K562 (cell line): Measurements from ENCODE around the gene SIGLEC11.

ENCODE experiments used
- MTA1 ChIP-seq: fragments of 450-650 bp; IDR thresholded peaks from 2 replicates; pipeline ENCODE4 v1.6.1; 2017; ENCODE audit warnings: borderline replicate concordance
- ZBED1 ChIP-seq: IDR thresholded peaks from 2 replicates; pipeline ENCODE4 v1.6.1; 2014
- ZNF184 ChIP-seq: sonication (generic); formaldehyde crosslinking; IDR thresholded peaks from 2 replicates; pipeline ENCODE4 v1.5.0; 2020; ENCODE audit warnings: missing genetic modification reagents
- ZNF830 ChIP-seq: fragments of 250-450 bp; sonication (Bioruptor Pico); IDR thresholded peaks from 2 replicates; pipeline ENCODE4 v1.5.0; 2021; ENCODE audit warnings: mild to moderate bottlenecking
- TF ChIP-seq, protein P1 (sequence below), 3 experiments: IDR thresholded peaks in 2 of 3; conservative IDR thresholded peaks in 1 of 3; 2 replicates each; pipeline ENCODE4 v1.5.1; 2011 to 2012; ENCODE audit warnings: low read length in 3 of 3, mild to moderate bottlenecking in 3 of 3, control low read depth in 2 of 3, improper control_type of control experiment in 1 of 3, inconsistent platforms in 1 of 3, low read depth in 1 of 3, mixed read lengths in 1 of 3, moderate library complexity in 1 of 3; ENCODE audit not compliant: insufficient read depth in 2 of 3

DNA sequence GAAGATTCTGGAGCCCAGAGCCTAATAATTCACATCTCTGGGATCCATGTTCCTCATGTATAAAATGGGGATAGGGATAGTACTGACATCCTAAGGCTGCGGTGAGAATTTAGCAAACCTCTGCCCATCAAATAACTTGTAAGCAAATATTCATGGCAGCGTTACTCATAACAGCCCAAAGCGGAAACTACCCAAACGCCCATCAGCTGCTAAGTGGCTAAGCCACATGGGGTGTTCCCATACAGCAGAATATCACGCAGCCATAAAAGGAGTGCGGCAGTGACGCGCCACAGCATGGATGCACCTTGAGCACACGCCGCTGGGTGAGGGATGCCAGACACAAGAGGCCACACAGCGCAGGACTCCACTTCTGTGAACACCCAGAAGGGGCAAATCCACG is 44.5 kb upstream of the SIGLEC11 start:
- TF ChIP-seq ZNF184 (CRISPR knock-in tag) (no peak), MTA1 (no peak), ZBED1 (no peak), ZNF830 (CRISPR knock-in tag) (no peak)
- TF ChIP-seq, protein P1, sequence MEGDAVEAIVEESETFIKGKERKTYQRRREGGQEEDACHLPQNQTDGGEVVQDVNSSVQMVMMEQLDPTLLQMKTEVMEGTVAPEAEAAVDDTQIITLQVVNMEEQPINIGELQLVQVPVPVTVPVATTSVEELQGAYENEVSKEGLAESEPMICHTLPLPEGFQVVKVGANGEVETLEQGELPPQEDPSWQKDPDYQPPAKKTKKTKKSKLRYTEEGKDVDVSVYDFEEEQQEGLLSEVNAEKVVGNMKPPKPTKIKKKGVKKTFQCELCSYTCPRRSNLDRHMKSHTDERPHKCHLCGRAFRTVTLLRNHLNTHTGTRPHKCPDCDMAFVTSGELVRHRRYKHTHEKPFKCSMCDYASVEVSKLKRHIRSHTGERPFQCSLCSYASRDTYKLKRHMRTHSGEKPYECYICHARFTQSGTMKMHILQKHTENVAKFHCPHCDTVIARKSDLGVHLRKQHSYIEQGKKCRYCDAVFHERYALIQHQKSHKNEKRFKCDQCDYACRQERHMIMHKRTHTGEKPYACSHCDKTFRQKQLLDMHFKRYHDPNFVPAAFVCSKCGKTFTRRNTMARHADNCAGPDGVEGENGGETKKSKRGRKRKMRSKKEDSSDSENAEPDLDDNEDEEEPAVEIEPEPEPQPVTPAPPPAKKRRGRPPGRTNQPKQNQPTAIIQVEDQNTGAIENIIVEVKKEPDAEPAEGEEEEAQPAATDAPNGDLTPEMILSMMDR (IDR thresholded peaks at IDR 0.05 in 2 of 3, conservative IDR thresholded peaks at IDR 0.05 in 1 of 3; ENCODE audit: insufficient read depth in 2 of 3, low read depth in 1 of 3, low read length in 3 of 3) = no peak
